Loucy (cell line): ENCODE data around the gene NDUFB1.

ENCODE experiments used
- CTCF ChIP-seq: fragments of 200-600 bp; sonication (generic); conservative IDR thresholded peaks from 2 replicates; pipeline ENCODE4 v1.5.1; 2014; ENCODE audit warnings: mild to moderate bottlenecking, antibody characterized with exemption, low read length
- EZH2phosphoT487 ChIP-seq: fragments of 200-600 bp; IDR thresholded peaks from 2 replicates; pipeline ENCODE4 v1.6.1; 2018; ENCODE audit warnings: antibody characterized with exemption, mild to moderate bottlenecking, moderate library complexity, borderline replicate concordance

- no peak for TF ChIP-seq CTCF
- TF ChIP-seq EZH2phosphoT487 = no peak
Observed at GRCh38 chr14:92154283-92154942, 32.9 kb upstream of the NDUFB1 start.
